HL-60 (cell line): ENCODE measurements around the gene NPTX2.

Experiments used
- GABPA ChIP-seq: IDR thresholded peaks from 2 replicates; pipeline ENCODE4 v1.6.1; 2012; ENCODE audit warnings: low read depth
- POLR2AphosphoS5 ChIP-seq: IDR thresholded peaks from 2 replicates; pipeline ENCODE4 v1.6.1; 2012; ENCODE audit warnings: low read depth
- REST ChIP-seq: IDR thresholded peaks from 2 replicates; pipeline ENCODE4 v1.6.1; 2012; ENCODE audit warnings: low read depth; ENCODE audit not compliant: insufficient replicate concordance
- SPI1 ChIP-seq: IDR thresholded peaks from 2 replicates; pipeline ENCODE4 v1.6.1; 2012; ENCODE audit warnings: low read depth, mild to moderate bottlenecking, borderline replicate concordance
- TF ChIP-seq, protein P1 (sequence below): IDR thresholded peaks from one replicate; pipeline ENCODE4 v1.5.1; 2011; ENCODE audit warnings: low read length, control low read depth, inconsistent platforms; ENCODE audit not compliant: insufficient read depth

GRCh38 chr7:98598846-98599615, 18.1 kb upstream of the NPTX2 start:
- TF ChIP-seq POLR2AphosphoS5 = no peak
- TF ChIP-seq, protein P1, sequence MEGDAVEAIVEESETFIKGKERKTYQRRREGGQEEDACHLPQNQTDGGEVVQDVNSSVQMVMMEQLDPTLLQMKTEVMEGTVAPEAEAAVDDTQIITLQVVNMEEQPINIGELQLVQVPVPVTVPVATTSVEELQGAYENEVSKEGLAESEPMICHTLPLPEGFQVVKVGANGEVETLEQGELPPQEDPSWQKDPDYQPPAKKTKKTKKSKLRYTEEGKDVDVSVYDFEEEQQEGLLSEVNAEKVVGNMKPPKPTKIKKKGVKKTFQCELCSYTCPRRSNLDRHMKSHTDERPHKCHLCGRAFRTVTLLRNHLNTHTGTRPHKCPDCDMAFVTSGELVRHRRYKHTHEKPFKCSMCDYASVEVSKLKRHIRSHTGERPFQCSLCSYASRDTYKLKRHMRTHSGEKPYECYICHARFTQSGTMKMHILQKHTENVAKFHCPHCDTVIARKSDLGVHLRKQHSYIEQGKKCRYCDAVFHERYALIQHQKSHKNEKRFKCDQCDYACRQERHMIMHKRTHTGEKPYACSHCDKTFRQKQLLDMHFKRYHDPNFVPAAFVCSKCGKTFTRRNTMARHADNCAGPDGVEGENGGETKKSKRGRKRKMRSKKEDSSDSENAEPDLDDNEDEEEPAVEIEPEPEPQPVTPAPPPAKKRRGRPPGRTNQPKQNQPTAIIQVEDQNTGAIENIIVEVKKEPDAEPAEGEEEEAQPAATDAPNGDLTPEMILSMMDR = no peak
- no peak for TF ChIP-seq GABPA
- no peak for TF ChIP-seq SPI1
- no peak for TF ChIP-seq REST
